ENCODE measurements around the gene LIMS2.

The LIMS2 gene

GRCh38 chr2:127631997-127632581, 43.2 kb downstream of the LIMS2 start:
- no peak overlapping the region for H3K27ac ChIP-seq

GRCh38 chr2:127631541-127631996, 43.8 kb downstream of the LIMS2 start:
- TF ChIP-seq CTCF (conservative IDR thresholded peaks at IDR 0.05), result no peak
- no peak overlapping the region for H3K27ac ChIP-seq

More at GRCh38 chr2:127631997-127632581, 43.2 kb downstream of the LIMS2 start:
- no peak for TF ChIP-seq CTCF (conservative IDR thresholded peaks at IDR 0.05)

GRCh38 chr2:127630864-127631540, 44.3 kb downstream of the LIMS2 start:
- H3K27ac ChIP-seq, result no peak overlapping the region
- TF ChIP-seq CTCF (conservative IDR thresholded peaks at IDR 0.05), result no peak

GRCh38 chr2:127630096-127630863, 45.0 kb downstream of the LIMS2 start:
- TF ChIP-seq CTCF (conservative IDR thresholded peaks at IDR 0.05), result no peak
- no peak overlapping the region for H3K27ac ChIP-seq

GRCh38 chr2:127629637-127630036, 45.7 kb downstream of the LIMS2 start:
- TF ChIP-seq CTCF (conservative IDR thresholded peaks at IDR 0.05), result no peak
- H3K27ac ChIP-seq, result no peak overlapping the region

- H3K27ac ChIP-seq, result no peak overlapping the region
Observed at GRCh38 chr2:127628767-127629614, 46.3 kb downstream of the LIMS2 start.

More at GRCh38 chr2:127628767-127629614, 46.3 kb downstream of the LIMS2 start:
- TF ChIP-seq CTCF (conservative IDR thresholded peaks at IDR 0.05), result no peak
